Activated T-helper 1 cell treated with anti-CD3 and anti-CD28 coated beads, Interleukin-12 subunit alpha, Interleukin-12 subunit beta, Interleukin-2, Interleukin-4 antibody, amounts not matched to agents 30 ng/mL and 10 ng/mL and 1 ng/mL, durations not matched to agents 14 hours and 24 hours and 36 hours (primary cell): ENCODE data around the gene GABRP. TPM values are rescaled to one million over a fixed set of nuclear protein-coding genes. Genes with fewer than 3 reads are reported as not detected.
"Not testable (repeated sequence)": the region's sequence is repeated elsewhere in the genome, so short reads cannot be mapped to it uniquely, and the experiment has no call there.

Source experiments
- DNase-seq: peaks from one replicate; pipeline ENCODE4 v3.0.0; 2021; ENCODE audit warnings: low spot score
- H3K27ac Mint-ChIP-seq: one replicate; pipeline ENCODE4 v1.8.0; 2021; ENCODE audit warnings: mild to moderate bottlenecking, mixed read lengths
- H3K27me3 Mint-ChIP-seq: one replicate; pipeline ENCODE4 v1.8.0; 2022; ENCODE audit warnings: mild to moderate bottlenecking, moderate library complexity, mixed read lengths; ENCODE audit not compliant: insufficient read depth
- H3K36me3 Mint-ChIP-seq: one replicate; pipeline ENCODE4 v1.8.0; 2021; ENCODE audit warnings: low read depth, mixed read lengths
- H3K4me1 Mint-ChIP-seq: one replicate; pipeline ENCODE4 v1.8.0; 2021; ENCODE audit warnings: low read depth, mixed read lengths
- H3K4me3 Mint-ChIP-seq: one replicate; pipeline ENCODE4 v1.8.0; 2021; ENCODE audit warnings: mild to moderate bottlenecking, moderate library complexity, mixed read lengths
- H3K9me3 Mint-ChIP-seq: one replicate; pipeline ENCODE4 v1.8.0; 2021; ENCODE audit warnings: mixed read lengths
- intact Hi-C: fragments of 100-400 bp; cut with micrococcal nuclease; formaldehyde crosslinking; loops from one replicate; pipeline ENCODE4 v1.15.1; 2024
- total RNA-seq: library from RNA; stranded (reverse); gene quantifications from 2 replicates; pipeline ENCODE4 v1.2.3, GENCODE V29; 2022

The GABRP gene
- total RNA-seq, 1 donor from 2014 or later, result not detected

GRCh38 chr5:170747851-170748250 is 35.7 kb upstream of the GABRP start:
- Mint-ChIP-seq H3K36me3 (no peaks in the 10 kb centered on the region), H3K9me3 (no peaks in the 10 kb centered on the region)
- intact Hi-C loops, result no loop called here

DNA sequence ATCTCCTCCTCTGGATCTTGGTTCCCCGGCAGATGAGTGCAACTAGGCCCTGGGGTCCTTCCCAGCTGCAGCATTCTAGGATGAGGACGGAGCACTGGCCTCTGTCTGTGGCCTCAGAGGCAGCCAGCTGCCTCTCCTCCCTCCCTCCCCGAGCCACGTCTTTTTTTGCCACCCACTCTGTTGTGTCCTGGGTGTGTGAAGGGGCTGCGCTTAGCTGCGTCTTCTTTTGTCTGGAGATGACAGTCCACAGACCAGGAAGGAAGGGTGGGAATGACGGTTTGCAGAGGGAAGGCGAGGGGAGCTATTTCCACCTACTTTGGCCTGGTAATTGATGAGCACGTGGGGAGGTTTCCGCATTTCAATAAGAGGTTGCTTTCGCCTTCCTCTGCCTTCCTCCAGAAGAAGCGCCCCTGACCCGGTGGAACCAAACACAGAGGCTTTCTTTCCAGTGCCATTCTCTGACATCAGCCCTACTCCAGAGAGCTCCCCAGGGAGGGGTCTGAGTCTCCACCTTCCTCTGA is 34.5 kb upstream of the GABRP start:
- DNase-seq, result no peak
- Mint-ChIP-seq H3K4me1 (no peaks in the 10 kb centered on the region), H3K27me3 (peaks cover 2% of the 10 kb centered on the region), H3K9me3 (no peaks in the 10 kb centered on the region), H3K27ac (no peak overlapping the region), H3K4me3 (no peak overlapping the region), H3K36me3 (no peaks in the 10 kb centered on the region)
- intact Hi-C loops, result no loop called here

More at GRCh38 chr5:170747851-170748250, 35.7 kb upstream of the GABRP start:
- no peak for DNase-seq
- H3K4me1 Mint-ChIP-seq, result no peaks in the 10 kb centered on the region
- H3K4me3 Mint-ChIP-seq, result no peak overlapping the region
- no peak overlapping the region for H3K27ac Mint-ChIP-seq
- peaks cover 9% of the 10 kb centered on the region for H3K27me3 Mint-ChIP-seq

GRCh38 chr5:170749911-170750431 is 33.6 kb upstream of the GABRP start:
- intact Hi-C loops, result no loop called here
- DNase-seq, result no peak
- H3K4me3 Mint-ChIP-seq, result no peak overlapping the region
- peaks cover 2% of the 10 kb centered on the region for H3K27me3 Mint-ChIP-seq
- no peak overlapping the region for H3K27ac Mint-ChIP-seq
- no peaks in the 10 kb centered on the region for H3K4me1 Mint-ChIP-seq
- no peaks in the 10 kb centered on the region for H3K36me3 Mint-ChIP-seq
- no peaks in the 10 kb centered on the region for H3K9me3 Mint-ChIP-seq

GRCh38 chr5:170750791-170751190 is 32.7 kb upstream of the GABRP start:
- H3K27ac Mint-ChIP-seq, result no peak overlapping the region
- no peaks in the 10 kb centered on the region for H3K9me3 Mint-ChIP-seq
- H3K4me3 Mint-ChIP-seq, result no peak overlapping the region
- no peaks in the 10 kb centered on the region for H3K36me3 Mint-ChIP-seq
- DNase-seq, result no peak
- intact Hi-C loops, result no loop called here
- no peaks in the 10 kb centered on the region for H3K4me1 Mint-ChIP-seq
- peaks cover 2% of the 10 kb centered on the region for H3K27me3 Mint-ChIP-seq

GRCh38 chr5:170751631-170752030 is 31.9 kb upstream of the GABRP start:
- Mint-ChIP-seq H3K4me3 (no peak overlapping the region), H3K4me1 (no peaks in the 10 kb centered on the region), H3K9me3 (no peaks in the 10 kb centered on the region), H3K36me3 (no peaks in the 10 kb centered on the region), H3K27me3 (peaks cover 2% of the 10 kb centered on the region), H3K27ac (no peak overlapping the region)
- intact Hi-C loops, result no loop called here
- DNase-seq, result no peak

DNA sequence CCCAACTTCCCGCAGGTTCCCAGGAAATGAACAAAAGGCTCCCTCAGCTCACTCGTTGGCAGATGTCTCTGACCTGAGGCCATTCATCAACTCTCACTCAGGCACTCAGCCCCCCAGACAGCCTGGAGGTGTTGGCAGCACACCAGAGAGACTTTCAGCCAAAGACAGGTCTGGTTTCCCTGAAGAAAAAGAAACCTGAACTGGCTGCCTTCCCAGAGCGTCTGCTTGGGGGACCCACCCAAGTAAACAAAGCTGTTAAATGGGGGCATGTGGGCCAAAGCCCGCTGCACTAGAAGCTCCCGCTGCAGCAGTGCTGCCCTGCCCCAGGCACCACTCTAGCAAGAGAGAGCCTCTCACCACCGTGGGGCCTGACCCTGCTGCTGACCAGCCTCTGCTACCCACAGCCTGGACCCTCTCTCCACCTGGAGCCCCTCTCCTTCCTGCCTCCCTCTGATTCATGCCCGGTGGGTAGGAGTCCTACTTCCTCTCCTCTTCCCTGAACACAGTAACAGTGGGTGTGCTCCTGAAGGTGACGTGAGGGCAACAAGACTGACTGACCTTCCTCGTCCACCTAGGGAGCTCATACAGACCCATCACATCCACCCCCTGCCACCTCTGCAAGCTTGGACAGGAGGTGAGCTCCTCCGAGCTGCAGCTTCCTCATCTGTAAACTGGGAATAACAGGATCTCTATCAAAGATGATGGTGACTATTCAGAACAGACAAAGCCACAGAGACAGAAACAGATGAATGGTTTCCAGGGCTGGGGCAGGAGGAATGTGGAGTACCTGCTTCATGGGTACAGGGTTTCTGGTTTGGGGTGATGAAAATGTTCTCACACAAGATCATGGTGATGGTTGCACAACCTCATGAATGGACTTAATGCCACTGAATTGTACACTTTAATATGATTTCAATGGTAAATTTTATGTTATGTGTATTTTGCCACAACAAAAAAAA is 31.0 kb upstream of the GABRP start:
- no peaks in the 10 kb centered on the region for H3K4me1 Mint-ChIP-seq
- H3K9me3 Mint-ChIP-seq, result no peaks in the 10 kb centered on the region
- H3K4me3 Mint-ChIP-seq, result no peak overlapping the region
- peaks cover 2% of the 10 kb centered on the region for H3K27me3 Mint-ChIP-seq
- intact Hi-C loops, result no loop called here
- no peak for DNase-seq
- no peaks in the 10 kb centered on the region for H3K36me3 Mint-ChIP-seq
- H3K27ac Mint-ChIP-seq, result no peak overlapping the region

GRCh38 chr5:170753311-170753710 is 30.2 kb upstream of the GABRP start:
- H3K36me3 Mint-ChIP-seq, result no peaks in the 10 kb centered on the region
- no peaks in the 10 kb centered on the region for H3K9me3 Mint-ChIP-seq
- intact Hi-C loops, result no loop called here
- no peak overlapping the region for H3K4me3 Mint-ChIP-seq
- H3K27ac Mint-ChIP-seq, result no peak overlapping the region
- H3K27me3 Mint-ChIP-seq, result peaks cover 2% of the 10 kb centered on the region
- H3K4me1 Mint-ChIP-seq, result no peaks in the 10 kb centered on the region
- no peak for DNase-seq

DNA sequence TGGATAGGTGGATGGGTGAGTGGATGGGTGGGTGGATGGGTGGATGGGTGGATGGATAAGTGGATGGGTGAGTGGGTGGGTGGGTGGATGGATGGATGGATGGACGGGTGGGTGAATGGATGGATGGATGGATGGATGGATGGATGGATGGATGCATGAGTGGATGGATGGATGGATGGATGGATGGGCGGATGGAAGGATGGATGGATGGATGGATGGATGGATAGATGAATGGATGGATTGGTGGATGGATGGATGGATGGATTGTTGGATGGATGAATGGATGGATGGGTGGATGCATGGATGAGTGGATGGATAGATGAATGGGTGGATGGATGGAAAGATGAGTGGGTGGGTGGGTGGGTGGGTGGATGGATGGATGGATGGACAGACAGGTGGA is 29.0 kb upstream of the GABRP start:
- intact Hi-C loops, H3K27ac Mint-ChIP-seq, H3K9me3 Mint-ChIP-seq, H3K27me3 Mint-ChIP-seq, H3K4me1 Mint-ChIP-seq, H3K36me3 Mint-ChIP-seq, DNase-seq, H3K4me3 Mint-ChIP-seq: not testable (repeated sequence)

DNA sequence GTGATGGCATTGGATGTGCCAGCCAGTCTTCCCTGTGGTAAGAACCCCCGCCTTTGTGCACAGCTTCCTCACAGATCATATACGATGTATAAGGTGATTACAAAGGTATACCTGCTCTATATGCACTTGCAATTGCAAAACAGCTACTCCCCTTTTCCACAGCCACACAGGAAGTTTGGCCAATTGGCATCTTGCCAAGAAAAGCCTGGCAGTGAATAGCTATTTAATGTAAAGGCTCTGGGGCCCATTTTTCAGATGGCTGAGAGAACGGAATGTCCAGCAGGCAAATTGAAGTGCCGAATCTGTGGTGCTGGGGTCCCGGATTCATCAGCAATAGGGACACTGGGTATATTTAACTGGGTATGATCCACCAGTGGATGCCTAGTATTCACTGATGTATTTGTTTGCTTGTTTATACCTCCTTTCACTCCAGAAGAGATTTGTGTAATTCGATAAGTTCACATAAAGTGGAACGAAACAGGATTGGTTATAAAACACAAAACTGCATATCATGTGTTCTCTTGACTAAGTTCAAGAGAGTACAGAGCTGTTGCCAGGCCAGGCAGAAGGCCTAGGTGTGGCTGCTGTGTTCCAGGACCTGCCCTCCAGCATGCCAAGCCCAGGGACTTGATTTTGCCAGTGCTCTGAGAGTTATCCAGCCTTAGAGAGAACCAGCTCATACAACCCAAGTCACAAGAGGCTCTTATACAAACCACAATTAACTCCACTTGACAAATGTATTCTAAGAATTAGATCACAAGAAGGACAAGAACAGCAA is 27.7 kb upstream of the GABRP start:
- no peaks in the 10 kb centered on the region for H3K9me3 Mint-ChIP-seq
- no peaks in the 10 kb centered on the region for H3K36me3 Mint-ChIP-seq
- H3K4me3 Mint-ChIP-seq, result no peak overlapping the region
- peaks cover 5% of the 10 kb centered on the region for H3K27me3 Mint-ChIP-seq
- no peak for DNase-seq
- intact Hi-C loops, result no loop called here
- no peaks in the 10 kb centered on the region for H3K4me1 Mint-ChIP-seq
- no peak overlapping the region for H3K27ac Mint-ChIP-seq

- Mint-ChIP-seq H3K27ac (no peak overlapping the region), H3K4me1 (no peaks in the 10 kb centered on the region), H3K4me3 (no peak overlapping the region), H3K36me3 (no peaks in the 10 kb centered on the region), H3K9me3 (no peaks in the 10 kb centered on the region), H3K27me3 (peaks cover 7% of the 10 kb centered on the region)
- intact Hi-C loops, result no loop called here
- no peak for DNase-seq
These were observed 26.8 kb upstream of the GABRP start for GRCh38 chr5:170756691-170757090.

- H3K27ac Mint-ChIP-seq, result no peak overlapping the region
- H3K4me3 Mint-ChIP-seq, result no peak overlapping the region
- H3K9me3 Mint-ChIP-seq, result no peaks in the 10 kb centered on the region
- intact Hi-C loops, result no loop called here
- H3K36me3 Mint-ChIP-seq, result no peaks in the 10 kb centered on the region
- no peak for DNase-seq
- H3K27me3 Mint-ChIP-seq, result peaks cover 7% of the 10 kb centered on the region
- no peaks in the 10 kb centered on the region for H3K4me1 Mint-ChIP-seq
These were observed 26.3 kb upstream of the GABRP start for GRCh38 chr5:170757182-170757601.

DNA sequence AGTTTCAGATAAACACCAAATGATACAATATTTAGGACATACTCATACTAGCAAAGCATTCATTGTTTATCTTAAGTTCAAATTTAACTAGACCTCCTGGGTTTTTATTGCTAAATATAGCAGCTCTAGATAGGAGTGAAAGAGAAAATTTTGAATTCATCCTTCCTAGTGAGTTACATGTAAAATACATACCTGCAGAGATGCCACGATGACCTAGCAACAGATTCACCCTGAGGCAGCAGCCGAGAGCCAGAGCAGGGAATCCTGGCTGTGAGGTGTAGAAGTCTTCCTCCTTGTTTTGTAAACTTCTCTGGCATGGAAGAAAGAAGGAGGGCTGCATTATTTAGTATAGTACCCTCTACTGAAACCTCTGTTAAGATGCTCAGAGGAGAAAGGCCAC is 25.9 kb upstream of the GABRP start:
- H3K4me3 Mint-ChIP-seq, result no peak overlapping the region
- H3K36me3 Mint-ChIP-seq, result no peaks in the 10 kb centered on the region
- H3K9me3 Mint-ChIP-seq, result no peaks in the 10 kb centered on the region
- peaks cover 6% of the 10 kb centered on the region for H3K27me3 Mint-ChIP-seq
- no peaks in the 10 kb centered on the region for H3K4me1 Mint-ChIP-seq
- no peak overlapping the region for H3K27ac Mint-ChIP-seq
- DNase-seq, result no peak
- intact Hi-C loops, result no loop called here

- no peaks in the 10 kb centered on the region for H3K36me3 Mint-ChIP-seq
- no peak for DNase-seq
- no peak overlapping the region for H3K4me3 Mint-ChIP-seq
- no peak overlapping the region for H3K27ac Mint-ChIP-seq
- intact Hi-C loops, result no loop called here
- H3K27me3 Mint-ChIP-seq, result peaks cover 6% of the 10 kb centered on the region
- no peaks in the 10 kb centered on the region for H3K4me1 Mint-ChIP-seq
- no peaks in the 10 kb centered on the region for H3K9me3 Mint-ChIP-seq
These were observed 25.0 kb upstream of the GABRP start for GRCh38 chr5:170758481-170758880.
